HepG2 (cell line): ENCODE results near the gene ZNF212.

Experiments used
- CTCF ChIP-seq: sonication (generic); formaldehyde crosslinking; IDR thresholded peaks from 2 replicates; pipeline ENCODE4 v1.5.0; 2020; ENCODE audit warnings: mild to moderate bottlenecking, missing genetic modification reagents, moderate library complexity
- POLR2A ChIP-seq, 2 experiments: IDR thresholded peaks; 2 replicates each; pipeline ENCODE4 v1.6.1; 2011; ENCODE audit warnings: low read depth in 2 of 2, low read length in 2 of 2, mild to moderate bottlenecking in 1 of 2, moderate library complexity in 1 of 2; ENCODE audit not compliant: insufficient read depth in 1 of 2
- ZNF577 ChIP-seq: sonication (generic); formaldehyde crosslinking; IDR thresholded peaks from 2 replicates; pipeline ENCODE4 v1.4.0; 2020; ENCODE audit warnings: mild to moderate bottlenecking, low read depth, missing genetic modification reagents, borderline replicate concordance

- TF ChIP-seq POLR2A (IDR thresholded peaks at IDR 0.05; ENCODE audit: insufficient read depth in 1 of 2, low read depth in 2 of 2, low read length in 2 of 2) (no peak), ZNF577 (CRISPR knock-in tag) (no peak), CTCF (CRISPR knock-in tag) (no peak)
Observed at GRCh38 chr7:149282331-149282655, 42.8 kb downstream of the ZNF212 start.
